GM12864 (cell line): ENCODE results near the gene MBP.

Experiments
- DNase-seq: peaks from one replicate; pipeline ENCODE4 v3.0.0-alpha.2; 2011; ENCODE audit warnings: low read depth
- H3K4me3 ChIP-seq: 2 replicates; pipeline ENCODE4 v1.5.1; 2011; ENCODE audit warnings: mild to moderate bottlenecking, low read depth, low read length, control low read depth
- CTCF ChIP-seq: IDR thresholded peaks from 2 replicates; pipeline ENCODE4 v1.5.1; 2011; ENCODE audit warnings: low read depth, mild to moderate bottlenecking, moderate library complexity, low read length, control low read depth, inconsistent platforms; ENCODE audit errors: missing control alignments

Gene MBP

GRCh38 chr18:77119101-77119850 is 13.3 kb downstream of the MBP start:
- TF ChIP-seq CTCF: no peak

GRCh38 chr18:77118256-77119090 is 14.1 kb downstream of the MBP start:
- TF ChIP-seq CTCF: no peak
- no peak for DNase-seq
- H3K4me3 ChIP-seq: no peak overlapping the region

More at GRCh38 chr18:77119101-77119850, 13.3 kb downstream of the MBP start:
- no peak for DNase-seq
- no peak overlapping the region for H3K4me3 ChIP-seq

GRCh38 chr18:77116201-77117080 is 16.1 kb downstream of the MBP start:
- TF ChIP-seq CTCF: no peak
- H3K4me3 ChIP-seq: no peak overlapping the region
- no peak for DNase-seq

- DNase-seq: no peak
- TF ChIP-seq CTCF: no peak
- H3K4me3 ChIP-seq: no peak overlapping the region
Observed at GRCh38 chr18:77115192-77115953, 17.2 kb downstream of the MBP start.

- no peak for TF ChIP-seq CTCF
- H3K4me3 ChIP-seq: no peak overlapping the region
- no peak for DNase-seq
Observed at GRCh38 chr18:77114415-77115191, 18.0 kb downstream of the MBP start.

GRCh38 chr18:77114152-77114414 is 18.5 kb downstream of the MBP start:
- H3K4me3 ChIP-seq: no peak overlapping the region
- TF ChIP-seq CTCF: no peak
- no peak for DNase-seq
